Bronchial epithelial cell (primary cell): ENCODE data around the gene GRIK4. TPM values are rescaled to one million over a fixed set of nuclear protein-coding genes. Genes with fewer than 3 reads are reported as not detected.

Experiments
- DNase-seq: peaks from one replicate; pipeline ENCODE4 v3.0.0-alpha.2; 2010; ENCODE audit warnings: low read depth
- FAIRE-seq: peaks from 2 replicates; lab custom pipeline; 2011; peaks lifted over from hg19 to GRCh38; lab: Jason Lieb, UNC
- H3K27me3 ChIP-seq: 2 replicates; pipeline ENCODE4 v1.5.1; 2011; ENCODE audit warnings: low read length; ENCODE audit not compliant: control insufficient read depth, insufficient read depth
- H3K36me3 ChIP-seq: 2 replicates; pipeline ENCODE4 v1.5.1; 2011; ENCODE audit warnings: low read length; ENCODE audit not compliant: control insufficient read depth, insufficient read depth
- H3K4me3 ChIP-seq: 2 replicates; pipeline ENCODE4 v1.5.1; 2011; ENCODE audit warnings: mild to moderate bottlenecking, low read depth, low read length, control low read depth
- total RNA-seq: library from RNA; depleted of rRNA; stranded (reverse); fragments of >200 nt; gene quantifications from 2 replicates; pipeline ENCODE4 v1.2.1, GENCODE V29; 2014
- TF ChIP-seq, protein P1 (sequence below): IDR thresholded peaks from 2 replicates; pipeline ENCODE4 v1.5.1; 2011; ENCODE audit warnings: mild to moderate bottlenecking, moderate library complexity, low read length, control low read depth, inconsistent platforms; ENCODE audit not compliant: insufficient read depth, severe bottlenecking

GRIK4 gene
- total RNA-seq, 1 donor from 2014 or later = not detected

- TF ChIP-seq, protein P1, sequence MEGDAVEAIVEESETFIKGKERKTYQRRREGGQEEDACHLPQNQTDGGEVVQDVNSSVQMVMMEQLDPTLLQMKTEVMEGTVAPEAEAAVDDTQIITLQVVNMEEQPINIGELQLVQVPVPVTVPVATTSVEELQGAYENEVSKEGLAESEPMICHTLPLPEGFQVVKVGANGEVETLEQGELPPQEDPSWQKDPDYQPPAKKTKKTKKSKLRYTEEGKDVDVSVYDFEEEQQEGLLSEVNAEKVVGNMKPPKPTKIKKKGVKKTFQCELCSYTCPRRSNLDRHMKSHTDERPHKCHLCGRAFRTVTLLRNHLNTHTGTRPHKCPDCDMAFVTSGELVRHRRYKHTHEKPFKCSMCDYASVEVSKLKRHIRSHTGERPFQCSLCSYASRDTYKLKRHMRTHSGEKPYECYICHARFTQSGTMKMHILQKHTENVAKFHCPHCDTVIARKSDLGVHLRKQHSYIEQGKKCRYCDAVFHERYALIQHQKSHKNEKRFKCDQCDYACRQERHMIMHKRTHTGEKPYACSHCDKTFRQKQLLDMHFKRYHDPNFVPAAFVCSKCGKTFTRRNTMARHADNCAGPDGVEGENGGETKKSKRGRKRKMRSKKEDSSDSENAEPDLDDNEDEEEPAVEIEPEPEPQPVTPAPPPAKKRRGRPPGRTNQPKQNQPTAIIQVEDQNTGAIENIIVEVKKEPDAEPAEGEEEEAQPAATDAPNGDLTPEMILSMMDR = no peak
- DNase-seq = no peak
- H3K27me3 ChIP-seq = peaks cover 5% of the 10 kb centered on the region
- no peaks in the 10 kb centered on the region for H3K36me3 ChIP-seq
- FAIRE-seq = no peak
- no peak overlapping the region for H3K4me3 ChIP-seq
Measured at GRCh38 chr11:120648771-120649170, 137.2 kb downstream of the GRIK4 start.

- no peak for FAIRE-seq
- H3K4me3 ChIP-seq = no peak overlapping the region
- no peaks in the 10 kb centered on the region for H3K36me3 ChIP-seq
- H3K27me3 ChIP-seq = peaks cover 5% of the 10 kb centered on the region
- TF ChIP-seq, protein P1 = no peak
- no peak for DNase-seq
Measured at GRCh38 chr11:120649316-120649715, 137.8 kb downstream of the GRIK4 start.

DNA sequence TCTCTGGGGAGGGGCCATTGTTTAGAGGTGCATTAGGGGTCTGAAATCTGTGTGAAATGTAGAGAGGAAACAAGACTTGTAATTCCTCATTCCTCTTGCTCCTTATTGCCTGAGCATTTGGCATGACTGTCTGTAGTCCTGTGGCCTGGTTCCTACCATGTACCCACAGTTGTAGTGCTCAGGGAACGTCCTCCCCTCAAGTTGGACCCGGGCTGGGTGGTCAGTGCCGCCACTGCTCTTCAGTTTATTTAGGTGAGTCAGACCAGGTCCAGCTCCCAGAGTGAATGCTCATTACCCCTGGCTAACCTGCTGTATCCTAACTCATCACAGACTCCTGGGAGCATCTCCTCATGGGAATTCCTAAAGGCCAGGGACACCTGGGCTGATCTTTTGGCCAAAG is 139.8 kb downstream of the GRIK4 start:
- DNase-seq (no peak), FAIRE-seq (no peak)
- Histone ChIP-seq H3K36me3 (no peaks in the 10 kb centered on the region), H3K27me3 (peaks cover 5% of the 10 kb centered on the region), H3K4me3 (no peak overlapping the region)
- TF ChIP-seq, protein P1 = no peak

DNA sequence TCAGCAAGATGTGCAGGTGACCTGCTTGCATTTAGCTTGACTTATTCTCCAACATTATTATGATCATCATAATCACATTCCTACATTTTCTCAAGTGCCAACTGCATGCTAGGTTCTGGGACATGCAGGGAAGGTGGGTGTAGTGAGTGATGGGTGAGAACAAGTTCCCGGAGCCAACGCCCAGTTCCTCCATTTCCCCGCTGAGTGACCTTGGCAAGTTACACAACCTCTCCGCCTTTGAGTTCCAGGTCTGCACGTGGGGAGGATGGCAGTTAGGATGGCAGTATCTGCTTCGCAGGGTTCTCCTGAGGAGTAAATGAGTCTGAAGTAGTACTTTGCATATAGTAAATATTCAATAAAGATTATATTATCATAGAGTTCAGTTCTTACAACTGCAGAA is 140.3 kb downstream of the GRIK4 start:
- DNase-seq (no peak), FAIRE-seq (no peak)
- peaks cover 5% of the 10 kb centered on the region for H3K27me3 ChIP-seq
- H3K36me3 ChIP-seq = no peaks in the 10 kb centered on the region
- TF ChIP-seq, protein P1 = no peak
- H3K4me3 ChIP-seq = no peak overlapping the region

DNA sequence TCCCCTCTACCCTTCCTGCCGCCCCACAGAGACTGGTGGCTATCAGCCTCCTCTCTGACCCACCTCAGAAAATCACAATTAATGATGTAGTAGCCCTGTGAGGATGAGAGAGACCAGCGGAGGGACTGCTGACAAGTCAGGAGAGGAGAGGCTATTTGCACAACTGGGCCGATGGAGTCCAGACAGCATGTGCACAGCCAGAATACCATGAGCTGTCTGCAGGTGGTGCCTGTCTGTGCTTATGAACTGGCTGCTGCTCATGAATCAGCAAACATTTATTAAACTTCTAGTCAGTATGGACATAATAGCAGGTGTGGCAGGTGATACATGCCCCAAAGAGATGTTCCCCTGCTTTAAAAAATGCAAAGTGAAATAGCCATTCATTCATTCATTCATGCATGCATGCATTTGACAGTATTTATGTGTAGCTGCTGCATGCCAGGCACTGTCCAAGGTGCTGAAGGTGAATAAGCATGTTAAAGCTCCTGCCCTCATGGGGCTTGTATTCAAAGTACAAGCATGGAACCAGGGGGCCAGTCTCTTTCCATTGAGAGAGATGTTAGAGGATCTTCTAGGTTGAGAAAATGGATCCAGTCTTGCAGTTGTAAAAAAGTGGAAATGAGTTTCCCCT is 141.3 kb downstream of the GRIK4 start:
- TF ChIP-seq, protein P1 = no peak
- Histone ChIP-seq H3K4me3 (no peak overlapping the region), H3K36me3 (no peaks in the 10 kb centered on the region), H3K27me3 (peaks cover 4% of the 10 kb centered on the region)
- FAIRE-seq (no peak), DNase-seq (no peak)

DNA sequence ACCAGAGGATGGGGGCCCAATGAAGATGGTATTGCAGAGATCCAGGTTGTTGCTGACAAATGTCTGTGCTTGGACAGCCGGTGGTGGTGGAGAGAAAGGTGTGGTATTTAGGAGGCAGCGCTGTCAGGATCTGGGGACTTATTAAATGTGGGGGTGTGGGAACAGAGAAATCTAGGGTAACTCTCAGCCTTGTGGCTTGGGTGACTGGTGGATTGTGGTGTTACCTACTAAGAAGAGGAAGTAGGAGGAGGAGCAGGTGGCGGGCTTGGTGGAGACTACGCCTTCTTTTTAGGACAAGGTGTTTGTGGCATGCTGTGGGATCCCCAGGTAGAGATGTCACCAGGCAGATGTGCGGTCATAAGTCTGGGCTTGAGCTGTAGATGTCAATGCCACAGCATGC is 144.0 kb downstream of the GRIK4 start:
- H3K4me3 ChIP-seq = no peak overlapping the region
- no peaks in the 10 kb centered on the region for H3K36me3 ChIP-seq
- no peak for FAIRE-seq
- no peaks in the 10 kb centered on the region for H3K27me3 ChIP-seq
- TF ChIP-seq, protein P1 = no peak
- no peak for DNase-seq
